IMR-90 (cell line): ENCODE measurements around the gene LONP2.
"Not testable (repeated sequence)": the region's sequence is repeated elsewhere in the genome, so short reads cannot be mapped to it uniquely, and the experiment has no call there.

Experiments
- MAFK ChIP-seq: IDR thresholded peaks from 2 replicates; pipeline ENCODE4 v1.6.1; 2012; ENCODE audit warnings: low read depth, low read length, improper control_type of control experiment
- NFE2L2 ChIP-seq: fragments of 150-350 bp; IDR thresholded peaks from 2 replicates; pipeline ENCODE4 v1.6.1; 2016; ENCODE audit warnings: low read depth, mild to moderate bottlenecking, low read length
- RAD21 ChIP-seq: IDR thresholded peaks from 2 replicates; pipeline ENCODE4 v1.6.1; 2012; ENCODE audit warnings: low read length, improper control_type of control experiment
- SMC3 ChIP-seq: fragments of 150-350 bp; IDR thresholded peaks from 2 replicates; pipeline ENCODE4 v1.6.1; 2016; ENCODE audit warnings: low read depth, mild to moderate bottlenecking, antibody characterized with exemption, low read length, moderate library complexity
- TF ChIP-seq, protein P1 (sequence below): conservative IDR thresholded peaks from 2 replicates; pipeline ENCODE4 v1.5.1; 2012; ENCODE audit warnings: mild to moderate bottlenecking, low read depth, low read length, improper control_type of control experiment
- TF ChIP-seq, protein P2 (sequence below): fragments of 150-350 bp; IDR thresholded peaks from 2 replicates; pipeline ENCODE4 v1.6.1; 2016; ENCODE audit warnings: low read depth, mild to moderate bottlenecking, low read length, moderate library complexity, borderline replicate concordance

DNA sequence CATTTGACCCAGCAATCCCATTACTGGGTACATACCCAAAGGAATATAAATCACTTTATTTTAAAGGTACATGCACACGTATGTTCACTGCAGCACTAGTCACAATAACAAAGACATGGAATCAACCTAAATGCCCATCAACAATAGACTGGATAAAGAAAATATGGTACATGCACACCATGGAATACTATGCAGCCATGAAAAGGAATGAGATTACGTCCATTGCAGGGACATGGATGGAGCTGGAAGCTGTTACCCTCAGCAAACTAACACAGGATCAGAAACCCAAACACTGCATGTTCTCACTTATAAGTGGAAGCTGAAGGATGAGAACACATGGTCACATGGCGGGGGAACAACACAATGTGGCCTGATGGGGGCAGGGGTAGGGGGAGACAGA lies 4.0 kb upstream of the LONP2 start:
- TF ChIP-seq MAFK, NFE2L2, SMC3, RAD21: not testable (repeated sequence)
- TF ChIP-seq, protein P1, sequence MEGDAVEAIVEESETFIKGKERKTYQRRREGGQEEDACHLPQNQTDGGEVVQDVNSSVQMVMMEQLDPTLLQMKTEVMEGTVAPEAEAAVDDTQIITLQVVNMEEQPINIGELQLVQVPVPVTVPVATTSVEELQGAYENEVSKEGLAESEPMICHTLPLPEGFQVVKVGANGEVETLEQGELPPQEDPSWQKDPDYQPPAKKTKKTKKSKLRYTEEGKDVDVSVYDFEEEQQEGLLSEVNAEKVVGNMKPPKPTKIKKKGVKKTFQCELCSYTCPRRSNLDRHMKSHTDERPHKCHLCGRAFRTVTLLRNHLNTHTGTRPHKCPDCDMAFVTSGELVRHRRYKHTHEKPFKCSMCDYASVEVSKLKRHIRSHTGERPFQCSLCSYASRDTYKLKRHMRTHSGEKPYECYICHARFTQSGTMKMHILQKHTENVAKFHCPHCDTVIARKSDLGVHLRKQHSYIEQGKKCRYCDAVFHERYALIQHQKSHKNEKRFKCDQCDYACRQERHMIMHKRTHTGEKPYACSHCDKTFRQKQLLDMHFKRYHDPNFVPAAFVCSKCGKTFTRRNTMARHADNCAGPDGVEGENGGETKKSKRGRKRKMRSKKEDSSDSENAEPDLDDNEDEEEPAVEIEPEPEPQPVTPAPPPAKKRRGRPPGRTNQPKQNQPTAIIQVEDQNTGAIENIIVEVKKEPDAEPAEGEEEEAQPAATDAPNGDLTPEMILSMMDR, result not testable (repeated sequence)
- TF ChIP-seq, protein P2, sequence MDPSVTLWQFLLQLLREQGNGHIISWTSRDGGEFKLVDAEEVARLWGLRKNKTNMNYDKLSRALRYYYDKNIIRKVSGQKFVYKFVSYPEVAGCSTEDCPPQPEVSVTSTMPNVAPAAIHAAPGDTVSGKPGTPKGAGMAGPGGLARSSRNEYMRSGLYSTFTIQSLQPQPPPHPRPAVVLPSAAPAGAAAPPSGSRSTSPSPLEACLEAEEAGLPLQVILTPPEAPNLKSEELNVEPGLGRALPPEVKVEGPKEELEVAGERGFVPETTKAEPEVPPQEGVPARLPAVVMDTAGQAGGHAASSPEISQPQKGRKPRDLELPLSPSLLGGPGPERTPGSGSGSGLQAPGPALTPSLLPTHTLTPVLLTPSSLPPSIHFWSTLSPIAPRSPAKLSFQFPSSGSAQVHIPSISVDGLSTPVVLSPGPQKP, result not testable (repeated sequence)
